Measurements from ENCODE around the gene PAPSS2. TPM values are rescaled to one million over a fixed set of nuclear protein-coding genes. Genes with fewer than 3 reads are reported as not detected.

The PAPSS2 gene
- total and polyA plus RNA-seq, 9 donors, result 18.0 to 102 (median 42.5) TPM

DNA sequence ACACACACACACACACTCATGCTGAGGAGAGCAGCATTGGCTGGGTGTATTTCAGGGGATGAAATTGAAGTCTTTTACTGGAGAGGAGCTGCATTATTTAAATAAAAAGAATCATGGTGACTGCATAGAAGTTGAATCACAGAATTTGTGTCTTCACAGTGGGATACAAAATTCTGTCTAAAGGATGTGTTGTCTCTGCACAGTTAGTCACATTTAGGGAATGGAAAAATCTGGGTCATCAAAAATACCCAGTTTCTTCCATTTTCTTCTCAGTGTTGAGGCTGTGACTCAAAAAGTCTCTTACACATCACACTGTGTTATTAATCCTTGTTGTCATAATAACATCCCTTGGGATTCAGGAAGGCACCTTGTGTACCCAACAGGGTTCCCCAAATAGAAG lies 10.9 kb downstream of the PAPSS2 start:
- H3K27me3 ChIP-seq, result no peaks in the 10 kb centered on the region

DNA sequence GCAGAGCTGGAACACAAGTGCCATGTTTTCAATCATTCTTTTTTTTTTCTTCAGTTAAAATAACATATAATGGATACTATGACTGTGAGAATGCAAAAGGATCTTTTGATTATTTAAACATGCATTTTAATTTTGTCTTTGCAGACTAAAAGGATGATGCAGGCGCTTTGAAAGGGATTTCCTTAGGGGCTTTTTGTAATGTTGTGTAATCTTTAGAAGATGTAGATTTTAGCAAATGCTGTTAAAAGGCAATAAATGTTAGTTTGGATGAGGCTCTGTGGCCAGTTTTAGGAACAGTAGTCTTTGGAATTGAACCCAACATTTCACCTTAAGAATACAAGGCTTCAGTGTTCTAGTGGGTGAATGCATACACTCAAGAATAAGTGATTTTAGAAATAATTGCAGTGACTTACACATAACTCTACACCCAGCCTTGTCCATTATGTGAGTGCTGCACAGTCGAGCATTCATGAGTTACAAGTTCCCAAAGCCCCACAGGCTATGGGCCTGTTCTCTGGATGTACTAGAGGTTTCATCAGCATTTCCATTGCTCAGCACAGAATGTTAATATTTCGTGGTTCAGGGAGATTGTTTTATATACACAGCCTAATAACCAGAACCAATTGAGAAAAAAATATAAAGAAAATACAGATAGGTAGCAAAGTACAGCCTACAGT lies 11.6 kb downstream of the PAPSS2 start:
- TF ChIP-seq CTCF (IDR thresholded peaks at IDR 0.05) (no peak), EP300 (IDR thresholded peaks at IDR 0.05) (no peak), POLR2A (IDR thresholded peaks at IDR 0.05) (no peak)
- no peaks in the 10 kb centered on the region for H3K36me3 ChIP-seq
- no peak for DNase-seq
- no peaks in the 10 kb centered on the region for H3K27me3 ChIP-seq
- no peak overlapping the region for H3K4me3 ChIP-seq
- intact Hi-C loops (cut with DNase I), result no loop called here
- H3K4me1 ChIP-seq (ENCODE audit: insufficient read depth), result peaks cover 7% of the 10 kb centered on the region
- no peaks in the 10 kb centered on the region for H3K9me3 ChIP-seq
- H3K27ac ChIP-seq, result no peak overlapping the region
- WGBS, 3 donors, result 50 to 71% (median 61%) methylated on average over 3 of the region's 3 CpGs

More for the DNA sequence above, 10.9 kb downstream of the PAPSS2 start:
- intact Hi-C loops (cut with DNase I), result no loop called here
- Histone ChIP-seq H3K4me3 (no peak overlapping the region), H3K27ac (no peak overlapping the region), H3K36me3 (no peaks in the 10 kb centered on the region), H3K9me3 (no peaks in the 10 kb centered on the region), H3K4me1 (ENCODE audit: insufficient read depth) (peaks cover 7% of the 10 kb centered on the region)
- DNase-seq, result no peak
- TF ChIP-seq EP300 (IDR thresholded peaks at IDR 0.05), result no peak
- TF ChIP-seq POLR2A (IDR thresholded peaks at IDR 0.05), result no peak
- no peak for TF ChIP-seq CTCF (IDR thresholded peaks at IDR 0.05)

DNA sequence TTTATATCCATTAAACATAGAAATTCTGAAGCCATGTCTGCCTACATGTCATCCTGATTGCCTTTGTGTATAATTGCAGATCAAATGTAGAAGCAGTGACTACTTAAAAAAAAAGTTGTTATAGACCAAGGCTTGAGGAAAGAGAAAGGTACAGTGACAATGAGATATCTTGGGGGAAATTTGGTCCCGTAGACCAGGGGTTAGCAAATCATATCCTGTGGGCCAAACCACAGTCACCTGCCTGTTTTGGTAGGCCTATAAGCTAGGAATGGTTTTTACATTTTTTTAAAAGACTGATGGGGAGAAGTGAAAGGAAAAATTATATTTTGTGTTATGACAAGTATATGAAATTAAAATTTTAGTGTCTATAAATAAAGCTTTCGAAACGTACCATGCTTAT lies 12.9 kb downstream of the PAPSS2 start:
- H3K4me1 ChIP-seq (ENCODE audit: insufficient read depth), result peaks cover 7% of the 10 kb centered on the region
- intact Hi-C loops (cut with DNase I), result no loop called here
- no peaks in the 10 kb centered on the region for H3K36me3 ChIP-seq
- no peak for DNase-seq
- H3K27ac ChIP-seq, result no peak overlapping the region
- no peaks in the 10 kb centered on the region for H3K9me3 ChIP-seq
- H3K4me3 ChIP-seq, result no peak overlapping the region
- H3K27me3 ChIP-seq, result no peaks in the 10 kb centered on the region
- 86 to 90% (median 88%) methylated on average over 3 of the region's 3 CpGs for WGBS, 3 donors
- no peak for TF ChIP-seq CTCF (IDR thresholded peaks at IDR 0.05)
- no peak for TF ChIP-seq EP300 (IDR thresholded peaks at IDR 0.05)
- TF ChIP-seq POLR2A (IDR thresholded peaks at IDR 0.05), result no peak

- no peaks in the 10 kb centered on the region for H3K36me3 ChIP-seq
- no peak for DNase-seq
- H3K27ac ChIP-seq, result no peak overlapping the region
- TF ChIP-seq CTCF (IDR thresholded peaks at IDR 0.05) (no peak), EP300 (IDR thresholded peaks at IDR 0.05) (no peak), POLR2A (IDR thresholded peaks at IDR 0.05) (no peak)
- no peaks in the 10 kb centered on the region for H3K27me3 ChIP-seq
- peaks cover 4% of the 10 kb centered on the region for H3K4me1 ChIP-seq (ENCODE audit: insufficient read depth)
- WGBS, 3 donors, result 24 to 43% (median 34%) methylated on average over 1 of the region's 1 CpG
- no peak overlapping the region for H3K4me3 ChIP-seq
- intact Hi-C loops (cut with DNase I), result no loop called here
- H3K9me3 ChIP-seq, result no peaks in the 10 kb centered on the region
These were observed 15.3 kb downstream of the PAPSS2 start for GRCh38 chr10:87674943-87675342.

Measured in ovary (tissue), 9 donors.